ENCODE data around the gene SAMD14. TPM values are rescaled to one million over a fixed set of nuclear protein-coding genes. Genes with fewer than 3 reads are reported as not detected.

Gene SAMD14
- total RNA-seq, 1 experiment from 2014 or later: 3.4 TPM

DNA sequence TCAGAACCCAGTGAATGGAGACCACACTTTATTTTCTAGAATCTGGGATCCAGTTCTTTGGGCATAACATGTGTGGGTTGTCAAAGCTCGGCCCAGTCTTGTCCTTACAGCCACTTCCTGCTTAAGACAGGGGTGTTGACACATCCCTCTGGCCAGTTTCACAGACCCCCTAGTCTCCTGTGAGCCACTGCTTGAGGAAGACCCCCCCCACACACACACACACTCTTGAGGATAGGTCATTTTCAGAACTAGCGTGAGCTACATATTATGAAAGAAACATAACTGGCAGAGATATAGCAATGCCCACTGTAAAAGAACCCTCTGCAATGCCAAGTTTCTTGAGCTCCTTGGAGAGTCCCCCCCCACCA is 38.1 kb downstream of the SAMD14 start:
- DNase-seq: no peak
- intact Hi-C loops (cut with micrococcal nuclease; ENCODE audit: unreplicated experiment): loop anchor here (5.0 kb wide), 1 partner anchor 205 kb away; no protein-coding TSS in a partner anchor
- Mint-ChIP-seq H3K9me3 (ENCODE audit: unreplicated experiment) (no peaks in the 10 kb centered on the region), H3K4me3 (ENCODE audit: unreplicated experiment) (no peak overlapping the region), H3K27me3 (ENCODE audit: insufficient read depth, unreplicated experiment) (no peaks in the 10 kb centered on the region), H3K4me1 (ENCODE audit: low read depth, unreplicated experiment) (no peaks in the 10 kb centered on the region), H3K27ac (ENCODE audit: unreplicated experiment) (no peak overlapping the region), H3K36me3 (ENCODE audit: insufficient read depth, unreplicated experiment) (no peaks in the 10 kb centered on the region)
- no peaks in the 10 kb centered on the region for H3K4me1 ChIP-seq
- TF ChIP-seq, protein P1, sequence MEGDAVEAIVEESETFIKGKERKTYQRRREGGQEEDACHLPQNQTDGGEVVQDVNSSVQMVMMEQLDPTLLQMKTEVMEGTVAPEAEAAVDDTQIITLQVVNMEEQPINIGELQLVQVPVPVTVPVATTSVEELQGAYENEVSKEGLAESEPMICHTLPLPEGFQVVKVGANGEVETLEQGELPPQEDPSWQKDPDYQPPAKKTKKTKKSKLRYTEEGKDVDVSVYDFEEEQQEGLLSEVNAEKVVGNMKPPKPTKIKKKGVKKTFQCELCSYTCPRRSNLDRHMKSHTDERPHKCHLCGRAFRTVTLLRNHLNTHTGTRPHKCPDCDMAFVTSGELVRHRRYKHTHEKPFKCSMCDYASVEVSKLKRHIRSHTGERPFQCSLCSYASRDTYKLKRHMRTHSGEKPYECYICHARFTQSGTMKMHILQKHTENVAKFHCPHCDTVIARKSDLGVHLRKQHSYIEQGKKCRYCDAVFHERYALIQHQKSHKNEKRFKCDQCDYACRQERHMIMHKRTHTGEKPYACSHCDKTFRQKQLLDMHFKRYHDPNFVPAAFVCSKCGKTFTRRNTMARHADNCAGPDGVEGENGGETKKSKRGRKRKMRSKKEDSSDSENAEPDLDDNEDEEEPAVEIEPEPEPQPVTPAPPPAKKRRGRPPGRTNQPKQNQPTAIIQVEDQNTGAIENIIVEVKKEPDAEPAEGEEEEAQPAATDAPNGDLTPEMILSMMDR (IDR thresholded peaks at IDR 0.05; ENCODE audit: insufficient read depth in 1 of 2, low read depth in 1 of 2, low read length in 1 of 2, severe bottlenecking in 1 of 2, unreplicated experiment in 1 of 2): no peak
- H3K27me3 ChIP-seq (replicated peaks; ENCODE audit: control insufficient read depth, insufficient read depth, low read length): no peaks in the 10 kb centered on the region
- POLR2A ChIA-PET: no interaction called here
- H3K36me3 ChIP-seq (ENCODE audit: control insufficient read depth, insufficient read depth, low read length): no peaks in the 10 kb centered on the region
- CTCF ChIA-PET: interaction anchor here (0.6 kb wide), 1 partner anchor 55 kb away, joined by 4 read pairs; no protein-coding TSS in a partner anchor
- H3K9me3 ChIP-seq: no peaks in the 10 kb centered on the region
- H3K4me3 ChIP-seq (ENCODE audit: low read depth, low read length): no peak overlapping the region
- no TSS peak for BruUV-seq (replicated peaks)

- ChIA-PET CTCF (no interaction called here), POLR2A (no interaction called here)
- H3K36me3 ChIP-seq (ENCODE audit: control insufficient read depth, insufficient read depth, low read length): no peaks in the 10 kb centered on the region
- no peaks in the 10 kb centered on the region for H3K27me3 Mint-ChIP-seq (ENCODE audit: insufficient read depth, unreplicated experiment)
- DNase-seq: no peak
- H3K27ac Mint-ChIP-seq (ENCODE audit: unreplicated experiment): no peak overlapping the region
- H3K9me3 Mint-ChIP-seq (ENCODE audit: unreplicated experiment): no peaks in the 10 kb centered on the region
- no TSS peak for BruUV-seq (replicated peaks)
- H3K4me1 ChIP-seq: no peaks in the 10 kb centered on the region
- no peak overlapping the region for H3K4me3 Mint-ChIP-seq (ENCODE audit: unreplicated experiment)
- no peaks in the 10 kb centered on the region for H3K9me3 ChIP-seq
- TF ChIP-seq, protein P1 (IDR thresholded peaks at IDR 0.05; ENCODE audit: insufficient read depth in 1 of 2, low read depth in 1 of 2, low read length in 1 of 2, severe bottlenecking in 1 of 2, unreplicated experiment in 1 of 2): no peak
- H3K4me1 Mint-ChIP-seq (ENCODE audit: low read depth, unreplicated experiment): no peaks in the 10 kb centered on the region
- no peak overlapping the region for H3K4me3 ChIP-seq (ENCODE audit: low read depth, low read length)
- intact Hi-C loops (cut with micrococcal nuclease; ENCODE audit: unreplicated experiment): loop anchor here (5.0 kb wide), 1 partner anchor 206 kb away; no protein-coding TSS in a partner anchor
- H3K27me3 ChIP-seq (replicated peaks; ENCODE audit: control insufficient read depth, insufficient read depth, low read length): no peaks in the 10 kb centered on the region
- no peaks in the 10 kb centered on the region for H3K36me3 Mint-ChIP-seq (ENCODE audit: insufficient read depth, unreplicated experiment)
Measured at GRCh38 chr17:50090971-50091917, 38.7 kb downstream of the SAMD14 start.

DNA sequence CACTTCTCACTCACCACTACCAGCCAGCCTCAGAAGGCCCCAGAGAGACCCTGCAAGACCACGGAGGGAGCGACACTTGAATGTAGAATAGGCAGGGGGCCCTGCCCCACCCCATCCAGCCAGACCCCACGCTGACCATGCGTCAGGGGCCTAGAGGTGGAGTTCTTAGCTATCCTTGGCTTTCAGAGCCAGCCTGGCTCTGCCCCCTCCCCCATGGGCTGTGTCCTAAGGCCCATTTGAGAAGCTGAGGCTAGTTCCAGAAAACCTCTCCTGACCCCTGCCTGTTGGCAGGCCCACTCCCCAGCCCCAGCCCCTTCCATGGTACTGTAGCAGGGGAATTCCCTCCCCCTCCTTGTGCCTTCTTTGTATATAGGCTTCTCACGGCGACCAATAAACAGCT is 39.9 kb downstream of the SAMD14 start:
- TF ChIP-seq, protein P1 (IDR thresholded peaks at IDR 0.05; ENCODE audit: insufficient read depth in 1 of 2, low read depth in 1 of 2, low read length in 1 of 2, severe bottlenecking in 1 of 2, unreplicated experiment in 1 of 2): no peak
- Mint-ChIP-seq H3K9me3 (ENCODE audit: unreplicated experiment) (no peaks in the 10 kb centered on the region), H3K36me3 (ENCODE audit: insufficient read depth, unreplicated experiment) (no peaks in the 10 kb centered on the region), H3K4me1 (ENCODE audit: low read depth, unreplicated experiment) (no peaks in the 10 kb centered on the region), H3K27ac (ENCODE audit: unreplicated experiment) (no peak overlapping the region), H3K27me3 (ENCODE audit: insufficient read depth, unreplicated experiment) (no peaks in the 10 kb centered on the region), H3K4me3 (ENCODE audit: unreplicated experiment) (no peak overlapping the region)
- POLR2A ChIA-PET: no interaction called here
- Histone ChIP-seq H3K4me1 (no peaks in the 10 kb centered on the region), H3K27me3 (replicated peaks; ENCODE audit: control insufficient read depth, insufficient read depth, low read length) (no peaks in the 10 kb centered on the region), H3K9me3 (no peaks in the 10 kb centered on the region), H3K4me3 (ENCODE audit: low read depth, low read length) (no peak overlapping the region), H3K36me3 (ENCODE audit: control insufficient read depth, insufficient read depth, low read length) (no peaks in the 10 kb centered on the region)
- no peak for DNase-seq
- CTCF ChIA-PET: no interaction called here
- intact Hi-C loops (cut with micrococcal nuclease; ENCODE audit: unreplicated experiment): loop anchor here (5.0 kb wide), 1 partner anchor 207 kb away; no protein-coding TSS in a partner anchor
- no TSS peak for BruUV-seq (replicated peaks)

Data from Caco-2 (cell line).